GM19351 (cell line): Measurements from ENCODE around the gene FCER1G.
A peak's percentile ranks its signal among the peaks of the same experiment; 100 is the strongest.

ENCODE experiments used
- ATAC-seq: cut with Tn5 transposase; IDR thresholded peaks from one replicate; pipeline ENCODE4 v1.9.1; 2021; ENCODE audit warnings: mild to moderate bottlenecking, moderate library complexity; ENCODE audit not compliant: unreplicated experiment

The FCER1G gene

DNA sequence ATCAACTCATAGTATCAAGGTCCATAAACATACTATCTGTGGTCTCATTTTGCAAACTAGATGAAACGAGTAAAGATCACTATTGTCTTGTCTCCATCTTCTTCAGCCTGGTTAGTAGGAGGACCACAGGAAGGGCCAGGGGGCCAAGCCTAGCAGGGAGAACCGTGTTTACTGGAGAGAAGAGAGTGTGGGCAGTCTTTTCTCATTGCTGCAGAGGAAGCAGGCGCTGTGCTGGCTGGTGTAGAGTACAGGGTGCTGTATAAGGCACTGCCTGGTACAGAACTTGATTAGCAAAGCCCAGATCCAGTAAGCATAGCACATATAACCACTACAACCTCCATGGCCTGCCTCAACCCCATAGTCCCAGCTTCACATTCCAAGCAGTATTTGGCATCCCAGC is 27.8 kb upstream of the FCER1G start:
- no peak for ATAC-seq

DNA sequence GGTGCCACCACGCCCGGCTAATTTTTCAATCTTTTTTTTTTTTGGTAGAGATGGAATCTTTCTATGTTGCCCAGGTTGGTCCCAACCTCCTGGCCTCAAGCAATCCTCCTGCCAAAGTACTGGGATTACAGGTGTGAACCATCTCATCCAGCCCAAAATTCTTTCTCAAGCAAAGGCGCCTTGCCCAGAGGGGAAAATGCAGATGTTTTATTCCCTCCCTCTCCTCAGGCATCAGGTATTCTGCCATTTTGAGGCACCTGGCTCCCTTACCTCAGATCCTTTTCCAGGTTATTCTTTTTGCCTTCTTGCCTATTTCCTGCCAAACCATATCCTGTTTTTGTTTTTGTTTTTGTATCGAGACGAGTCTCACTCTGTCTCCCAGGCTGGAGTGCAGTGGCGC is 26.7 kb upstream of the FCER1G start:
- no peak for ATAC-seq

- ATAC-seq: no peak
Measured at GRCh38 chr1:161189036-161189435, 26.1 kb upstream of the FCER1G start.

DNA sequence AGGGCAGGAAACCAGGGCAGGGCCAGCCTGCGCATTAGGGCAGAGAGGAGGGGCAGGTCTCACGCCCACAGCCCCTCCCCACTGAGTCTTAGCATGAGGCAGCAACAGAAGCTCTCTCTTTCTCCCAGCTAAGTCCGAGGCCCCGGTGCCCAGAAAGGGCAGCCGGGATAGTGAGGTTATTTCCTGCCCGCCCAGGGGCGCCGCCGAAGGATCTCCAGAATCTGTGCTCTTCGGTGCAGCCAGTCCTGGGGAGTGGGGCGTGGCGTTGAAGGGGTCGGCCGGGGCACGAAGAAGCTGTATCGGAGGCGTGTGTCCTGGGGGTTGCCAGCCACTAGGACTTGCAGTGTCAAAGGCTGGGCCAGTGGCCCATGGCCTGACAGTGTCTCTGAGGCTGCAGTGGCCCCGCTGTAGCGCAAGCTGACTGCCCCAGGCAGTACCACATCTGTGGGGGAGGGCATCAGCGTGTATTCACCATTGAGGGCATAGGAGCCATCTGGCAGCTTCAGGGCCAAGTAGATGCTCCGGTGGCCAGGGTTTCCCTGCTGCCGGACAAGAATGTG is 24.1 kb upstream of the FCER1G start:
- ATAC-seq: no peak

DNA sequence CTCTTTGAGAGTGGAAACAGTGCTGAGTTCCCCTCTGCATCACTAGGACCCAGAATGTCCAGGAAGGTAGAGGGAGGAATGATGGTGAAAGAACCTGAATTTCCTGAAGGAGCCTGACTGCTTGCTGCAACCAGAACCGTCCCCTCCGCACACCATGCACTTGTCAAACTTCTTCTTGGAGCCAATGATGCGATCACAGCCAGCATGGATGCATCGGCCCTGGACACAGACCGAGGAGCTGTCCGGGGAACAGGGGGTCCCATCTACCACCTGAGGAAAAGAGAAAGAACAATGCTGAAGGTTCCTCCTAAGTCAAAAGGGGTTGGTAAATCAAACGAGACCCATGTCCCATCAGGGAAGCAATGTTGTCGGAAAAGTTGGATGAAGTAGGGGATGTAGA is 23.1 kb upstream of the FCER1G start:
- ATAC-seq: no peak

GRCh38 chr1:161192476-161193465 is 22.3 kb upstream of the FCER1G start:
- peak; percentile 69 for ATAC-seq

DNA sequence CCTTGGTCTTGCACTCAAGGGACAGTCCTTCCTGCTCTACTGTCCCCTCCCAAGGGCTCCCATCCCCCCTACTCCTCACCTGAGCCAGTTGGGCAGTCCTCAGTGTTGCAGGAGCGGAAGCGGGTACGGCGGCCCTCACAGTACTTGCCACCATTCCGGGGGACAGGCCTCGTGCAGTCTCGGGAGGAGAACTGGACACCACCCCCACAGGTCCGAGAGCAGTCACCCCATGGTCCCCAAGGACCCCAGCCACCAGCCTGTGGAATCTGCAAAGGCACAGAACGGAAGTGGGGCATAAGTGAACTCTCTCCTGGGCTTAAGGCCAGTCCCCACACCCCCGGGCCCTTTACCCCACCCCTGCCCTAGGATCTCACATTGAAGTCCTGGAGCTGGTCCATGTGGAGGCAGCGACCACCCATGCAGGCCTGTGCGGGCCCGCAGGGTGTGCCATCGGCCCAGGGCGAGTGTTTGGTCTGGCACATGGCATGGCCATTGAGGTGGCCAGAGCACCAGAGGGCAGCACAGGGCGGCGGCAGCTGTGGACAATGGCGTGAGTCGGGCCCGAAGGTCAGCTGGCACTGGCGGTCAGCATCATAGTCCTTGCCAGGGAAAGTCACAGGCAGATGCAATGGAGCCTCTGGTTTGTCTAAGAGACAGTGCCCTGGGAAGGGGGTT is 21.4 kb upstream of the FCER1G start:
- no peak for ATAC-seq

- ATAC-seq: peak; percentile 75
Measured at GRCh38 chr1:161195171-161195570, 19.9 kb upstream of the FCER1G start.

DNA sequence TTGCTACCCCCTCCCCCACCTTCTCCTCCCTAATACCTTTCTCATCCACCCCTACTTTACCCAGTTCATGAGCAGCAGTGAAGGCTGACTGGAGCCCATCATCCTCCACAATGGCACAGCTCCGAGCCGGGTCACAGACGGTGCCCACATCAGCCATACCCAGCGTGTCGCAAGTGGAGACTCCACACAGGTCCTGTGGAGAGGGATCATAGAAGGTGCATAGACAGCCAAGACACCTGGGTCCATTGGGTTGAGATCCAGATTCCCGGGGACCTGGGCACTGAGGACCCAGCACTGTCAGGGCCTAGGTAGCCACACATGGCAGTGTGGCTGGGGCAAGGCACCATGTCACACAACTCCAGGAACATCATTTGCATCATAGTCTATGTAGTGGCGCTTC is 19.0 kb upstream of the FCER1G start:
- ATAC-seq: no peak

DNA sequence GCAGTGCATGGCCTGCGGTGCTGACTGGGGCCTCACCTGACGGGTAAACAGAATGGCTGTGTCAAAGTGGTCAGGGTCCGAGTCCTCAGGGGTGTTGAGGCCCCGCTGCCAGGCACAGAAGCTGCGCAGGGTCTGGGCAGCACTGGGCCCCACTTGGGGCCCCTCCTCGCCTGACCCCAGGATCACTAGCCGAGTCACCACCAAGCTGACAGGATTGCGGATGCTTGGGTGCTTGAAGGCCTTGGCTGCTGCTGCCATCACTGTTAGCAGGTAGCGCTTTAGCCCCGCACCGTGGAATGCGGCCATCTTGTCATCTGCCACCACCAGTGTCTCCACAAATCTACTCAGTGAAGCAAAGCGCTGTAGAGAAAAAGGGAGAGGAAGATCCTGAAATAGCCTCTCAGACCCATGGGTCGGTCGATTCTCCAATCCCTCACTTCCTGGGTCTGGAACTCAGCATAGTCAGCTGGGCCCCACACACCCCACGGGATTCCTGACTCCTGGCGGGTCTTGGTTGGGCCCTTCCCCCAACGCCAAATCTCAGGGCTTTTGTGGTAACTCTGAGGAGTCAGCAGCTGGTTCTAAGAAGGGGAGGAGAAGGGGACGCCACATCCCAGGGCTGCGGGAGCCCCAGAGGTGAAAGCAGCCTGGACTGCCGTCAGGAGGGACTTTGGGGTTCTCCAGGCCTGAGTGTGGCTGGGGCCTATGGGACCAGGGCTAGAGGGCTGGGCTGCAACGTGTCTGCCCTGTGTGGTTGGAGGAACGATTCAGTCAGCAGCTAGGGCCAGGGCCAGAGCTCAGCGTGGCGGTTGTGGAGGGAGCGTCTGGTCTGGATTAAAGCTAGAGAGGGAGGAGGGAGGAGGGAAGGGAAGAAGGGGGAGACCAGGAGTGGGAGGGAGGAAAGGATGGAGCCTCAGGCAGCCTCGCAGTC is 18.3 kb upstream of the FCER1G start:
- ATAC-seq: no peak

- ATAC-seq: no peak
Measured at GRCh38 chr1:161197560-161198193, 17.4 kb upstream of the FCER1G start.

DNA sequence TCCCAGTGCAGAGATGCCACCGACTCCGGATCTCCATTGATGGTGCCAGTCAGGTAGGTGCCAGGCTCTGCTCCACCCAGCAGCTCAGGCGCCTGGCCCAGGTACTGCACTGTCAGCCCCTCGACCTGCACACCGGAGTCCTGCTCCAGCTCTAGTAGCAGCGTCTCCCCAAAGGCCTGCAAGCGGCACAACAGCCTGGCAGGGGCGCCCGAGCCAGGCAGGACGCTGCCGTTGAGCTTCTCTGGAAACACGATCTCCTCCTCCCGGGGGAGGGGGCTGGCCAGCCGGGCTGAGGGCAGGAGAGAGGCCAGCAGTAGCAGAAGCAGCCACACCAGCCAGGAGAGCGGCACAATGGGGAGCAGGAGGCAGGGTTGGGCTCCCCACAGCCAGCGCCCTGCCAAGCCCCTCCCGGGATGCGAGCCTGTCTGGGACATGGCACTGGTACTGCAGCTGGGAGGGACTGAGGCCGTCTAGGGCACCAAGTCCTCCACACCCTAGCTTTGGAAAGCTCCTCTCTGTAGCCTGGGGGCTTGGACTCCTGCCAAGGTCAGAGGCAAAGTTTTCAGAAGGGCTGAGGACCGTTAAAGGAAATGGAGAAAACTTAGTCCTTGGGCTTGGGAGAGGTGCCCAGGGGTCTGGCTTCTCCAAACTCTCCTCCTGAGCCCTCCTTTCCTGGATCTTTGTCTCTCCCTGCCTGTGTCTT is 16.8 kb upstream of the FCER1G start:
- no peak for ATAC-seq

- ATAC-seq: no peak
Measured at GRCh38 chr1:161198897-161199431, 16.1 kb upstream of the FCER1G start, which contains the start of gene ADAMTS4. Gene ADAMTS4, minus strand, starts transcription at chr1:161199054. Its CDS starts 427 bp downstream, at chr1:161198627.

GRCh38 chr1:161199506-161200139 is 15.5 kb upstream of the FCER1G start:
- ATAC-seq: no peak

GRCh38 chr1:161200421-161200991 is 14.6 kb upstream of the FCER1G start:
- ATAC-seq: no peak

GRCh38 chr1:161200992-161201835 is 13.9 kb upstream of the FCER1G start:
- no peak for ATAC-seq
